Pancreas (tissue), 10 donors: ENCODE results near the gene EVC2. TPM values are rescaled to one million over a fixed set of nuclear protein-coding genes. Genes with fewer than 3 reads are reported as not detected.

ENCODE experiments used
- ATAC-seq, 4 donors: fragments of 200-7000 bp; cut with Tn5 transposase; one replicate each; pipeline versions ENCODE4 v1.8.0 to v1.9.1; 2020; ENCODE audit warnings: mild to moderate bottlenecking in 4 of 4, moderate library complexity in 4 of 4
- DNase-seq, 6 donors: peaks; one replicate each; pipeline ENCODE4 v3.0.0-alpha.2; 2020
- FAIRE-seq: peaks from 2 replicates; lab custom pipeline; 2012; peaks lifted over from hg19 to GRCh38; lab: Jason Lieb, UNC
- H3K27ac ChIP-seq, 4 donors: fragments of 200-600 bp; sonication (generic); 1 replicate in 3 of 4; 2 replicates in 1 of 4; pipeline versions ENCODE4 v1.5.0 to v1.8.0; 2020
- H3K27me3 ChIP-seq, 4 donors: fragments of 200-600 bp; one replicate each; pipeline ENCODE4 v1.8.0; 2021
- H3K36me3 ChIP-seq, 3 donors: fragments of 200-600 bp; sonication (generic) in 1 of 3; one replicate each; pipeline versions ENCODE4 v1.5.0 to v1.8.0; 2020 to 2021
- H3K4me1 ChIP-seq, 3 donors: fragments of 200-600 bp; one replicate each; pipeline ENCODE4 v1.8.0; 2021
- H3K4me3 ChIP-seq, 4 donors: fragments of 200-600 bp; sonication (generic) in 2 of 4; one replicate each; pipeline versions ENCODE4 v1.5.0 to v1.8.0; 2020 to 2021
- H3K9me3 ChIP-seq, 4 donors: fragments of 200-600 bp; one replicate each; pipeline ENCODE4 v1.8.0; 2021
- CTCF ChIP-seq, 4 donors: fragments of 200-600 bp; sonication (generic) in 3 of 4; IDR thresholded peaks; one replicate each; pipeline versions ENCODE4 v1.5.0 to v1.8.0; 2021; ENCODE audit warnings: antibody characterized with exemption in 4 of 4
- WGBS, 2 donors: extraction: QIAGEN DNeasy Blood & Tissue Kit; methylation state at CpG; one replicate each; pipeline ENCODE4 v1.1.7; 2013; 5-methylcytosine and 5-hydroxymethylcytosine counted together
- intact Hi-C, 3 donors: fragments of 100-400 bp; cut with DNase I; formaldehyde crosslinking; loops; one replicate each; pipeline versions ENCODE4 v1.11.1 to v1.14.2; 2022
- polyA plus RNA-seq, 2 donors: library from polyadenylated mRNA; stranded (reverse); fragments of 200-250 nt; gene quantifications; one replicate each; pipeline ENCODE4 v1.2.3, GENCODE V29; 2013
- total RNA-seq, 6 donors: library from RNA; stranded (reverse); fragmentation: NEBNext Ultra II Directional in 4 of 6; extraction: Animal tissue kit (Norgen Biotek cat#: 25700) in 4 of 6; gene quantifications; one replicate each; pipeline versions ENCODE4 v1.2.1 to v1.2.4, GENCODE V29; 2021 to 2023
- donor health status: healthy with polysubstance abuse.
- donor health status: DM: no; HTN: no; CAD: no; lungs with moderate emphysema.
- donor health status: DM: no; HTN: no; CAD: no.
- donor health status: control.
- donor health status: control.
- donor health status: Bipolar disorder and iron deficiency.
- donor health status: DM: yes; HTN: yes; CAD: no.
- donor health status: DM: no; HTN: no; CAD: no.
- donor health status: DM: no; HTN: no; CAD: no.
- donor health status: DM: yes; HTN: yes; CAD: no.

The EVC2 gene
- total RNA-seq (1 to 10 TPM; 1.2 to 4.2 (median 1.9) TPM), polyA plus RNA-seq (1 to 10 TPM; 1.8 to 2.6 TPM)

- TF ChIP-seq CTCF (IDR thresholded peaks at IDR 0.05), result no peak
- intact Hi-C loops, result no loop called here
- Histone ChIP-seq H3K4me1 (peaks cover 0 to 7% (median 0%) of the 10 kb centered on the region in 3 donors), H3K4me3 (peak within 1 kb of the TSS; percentile 35 to 71 (median 65)), H3K9me3 (no peaks in the 10 kb centered on the region), H3K36me3 (no peaks in the 10 kb centered on the region), H3K27me3 (no peaks in the 10 kb centered on the region), H3K27ac (peak within 1 kb of the TSS; percentile 17 to 65 (median 52))
- DNase-seq (peak; percentile 44 to 85 (median 64)), ATAC-seq (peak; percentile 56 to 64 (median 61)), FAIRE-seq (no peak)
- 25 to 28% methylated on average over 51 to 57 of the region's 57 CpGs for WGBS, 2 donors
Observed at GRCh38 chr4:5708449-5709206, at the start of gene EVC2. TSS of gene EVC2 (minus strand) at chr4:5708559. CDS start at chr4:5708513, 46 bp downstream.

GRCh38 chr4:5757954-5758353, 49.6 kb upstream of the EVC2 start:
- no peaks in the 10 kb centered on the region for H3K9me3 ChIP-seq
- H3K27ac ChIP-seq, result no peak overlapping the region
- DNase-seq, result no peak
- peaks cover 0 to 22% (median 4%) of the 10 kb centered on the region in 3 donors for H3K36me3 ChIP-seq
- 94 to 97% methylated on average over 10 of the region's 10 CpGs for WGBS, 2 donors
- no peaks in the 10 kb centered on the region for H3K27me3 ChIP-seq
- no peak for FAIRE-seq
- H3K4me1 ChIP-seq, result no peaks in the 10 kb centered on the region
- no peak for ATAC-seq
- intact Hi-C loops, result no loop called here
- no peak for TF ChIP-seq CTCF (IDR thresholded peaks at IDR 0.05)
- no peak overlapping the region for H3K4me3 ChIP-seq

- Histone ChIP-seq H3K4me3 (no peak overlapping the region), H3K27ac (no peak overlapping the region), H3K4me1 (no peaks in the 10 kb centered on the region), H3K27me3 (no peaks in the 10 kb centered on the region), H3K9me3 (no peaks in the 10 kb centered on the region), H3K36me3 (peaks cover 0 to 26% (median 4%) of the 10 kb centered on the region in 3 donors)
- DNase-seq (no peak), ATAC-seq (no peak), FAIRE-seq (no peak)
- TF ChIP-seq CTCF (IDR thresholded peaks at IDR 0.05), result no peak
- 97 to 99% methylated on average over 4 of the region's 4 CpGs for WGBS, 2 donors
- intact Hi-C loops, result no loop called here
Observed at GRCh38 chr4:5757536-5757935, 49.2 kb upstream of the EVC2 start.

- Histone ChIP-seq H3K9me3 (no peaks in the 10 kb centered on the region), H3K27ac (no peak overlapping the region), H3K27me3 (no peaks in the 10 kb centered on the region), H3K36me3 (peaks cover 0 to 26% (median 4%) of the 10 kb centered on the region in 3 donors), H3K4me3 (no peak overlapping the region), H3K4me1 (no peaks in the 10 kb centered on the region)
- FAIRE-seq, result no peak
- 95 to 96% methylated on average over 7 of the region's 7 CpGs for WGBS, 2 donors
- intact Hi-C loops, result no loop called here
- DNase-seq, result no peak
- TF ChIP-seq CTCF (IDR thresholded peaks at IDR 0.05), result no peak
- ATAC-seq, result no peak
Observed at GRCh38 chr4:5757091-5757490, 48.7 kb upstream of the EVC2 start.

GRCh38 chr4:5756271-5756670, 47.9 kb upstream of the EVC2 start:
- FAIRE-seq (no peak), ATAC-seq (no peak), DNase-seq (no peak)
- Histone ChIP-seq H3K9me3 (no peaks in the 10 kb centered on the region), H3K27ac (no peak overlapping the region), H3K4me3 (no peak overlapping the region), H3K27me3 (no peaks in the 10 kb centered on the region), H3K36me3 (peaks cover 0 to 26% (median 4%) of the 10 kb centered on the region in 3 donors), H3K4me1 (no peaks in the 10 kb centered on the region)
- WGBS, 2 donors, result 91 to 96% methylated on average over 9 of the region's 9 CpGs
- intact Hi-C loops, result no loop called here
- TF ChIP-seq CTCF (IDR thresholded peaks at IDR 0.05), result no peak
